K562 (cell line): ENCODE data around the gene HEPACAM. TPM values are rescaled to one million over a fixed set of nuclear protein-coding genes. Genes with fewer than 3 reads are reported as not detected.

Experiments
- BCL6 ChIP-seq: fragments of 250-450 bp; sonication (Bioruptor Pico); IDR thresholded peaks from 2 replicates; pipeline ENCODE4 v1.4.0; 2020
- CBFA2T3 ChIP-seq: fragments of 450-650 bp; IDR thresholded peaks from 2 replicates; pipeline ENCODE4 v1.6.1; 2017
- DMBX1 ChIP-seq: fragments of 250-450 bp; sonication (Bioruptor Pico); IDR thresholded peaks from 2 replicates; pipeline ENCODE4 v1.8.0; 2022; ENCODE audit warnings: inconsistent platforms, mild to moderate bottlenecking, moderate library complexity, borderline replicate concordance
- ELF1 ChIP-seq: fragments of 200-800 bp; sonication (Bioruptor generic); IDR thresholded peaks from 2 replicates; pipeline ENCODE4 v1.6.1; 2016; ENCODE audit warnings: missing genetic modification characterization, missing compliant biosample characterization
- FOXP1 ChIP-seq: sonication (generic); formaldehyde crosslinking; IDR thresholded peaks from 2 replicates; pipeline ENCODE4 v1.8.0; 2022; ENCODE audit warnings: mild to moderate bottlenecking, missing genetic modification reagents
- HDAC8 ChIP-seq: fragments of 450-650 bp; IDR thresholded peaks from 2 replicates; pipeline ENCODE4 v1.6.1; 2016; ENCODE audit warnings: mild to moderate bottlenecking, missing genetic modification characterization, moderate library complexity, missing compliant biosample characterization
- HSF4 ChIP-seq: fragments of 250-450 bp; sonication (Bioruptor Pico); IDR thresholded peaks from 2 replicates; pipeline ENCODE4 v2.1.2; 2022; ENCODE audit warnings: mild to moderate bottlenecking, moderate library complexity, borderline replicate concordance
- KDM2B ChIP-seq: fragments of 250-450 bp; sonication (Bioruptor Pico); IDR thresholded peaks from 2 replicates; pipeline ENCODE4 v1.8.0; 2021; ENCODE audit warnings: mild to moderate bottlenecking, moderate library complexity
- MBD2 ChIP-seq: sonication (generic); IDR thresholded peaks from 2 replicates; pipeline ENCODE4 v1.6.1; 2016; ENCODE audit warnings: low read depth, borderline replicate concordance
- MEF2A ChIP-seq: IDR thresholded peaks from 2 replicates; pipeline ENCODE4 v1.6.1; 2011; ENCODE audit warnings: low read depth, mild to moderate bottlenecking, low read length, moderate library complexity; ENCODE audit not compliant: control insufficient read depth
- MYC ChIP-seq, 2 experiments: fragments of 250-450 bp in 1 of 2; sonication (Bioruptor Pico) in 1 of 2; IDR thresholded peaks; 2 replicates each; pipeline versions ENCODE4 v1.5.1 to v1.6.1; 2012 to 2021; ENCODE audit warnings: low read depth in 2 of 2, borderline replicate concordance in 1 of 2, improper control_type of control experiment in 1 of 2, low read length in 1 of 2, mild to moderate bottlenecking in 1 of 2, moderate library complexity in 1 of 2
- NBN ChIP-seq: fragments of 450-650 bp; IDR thresholded peaks from 2 replicates; pipeline ENCODE4 v1.6.1; 2016; ENCODE audit warnings: low read depth, mild to moderate bottlenecking
- NFATC3 ChIP-seq: fragments of 450-650 bp; IDR thresholded peaks from 2 replicates; pipeline ENCODE4 v1.6.1; 2017; ENCODE audit warnings: mild to moderate bottlenecking
- PHF20 ChIP-seq: fragments of 450-650 bp; IDR thresholded peaks from 2 replicates; pipeline ENCODE4 v1.6.1; 2018; ENCODE audit not compliant: partially characterized antibody
- POLR2AphosphoS2 ChIP-seq: IDR thresholded peaks from 2 replicates; pipeline ENCODE4 v1.6.1; 2012; ENCODE audit warnings: low read length, improper control_type of control experiment
- POLR2H ChIP-seq: IDR thresholded peaks from 2 replicates; pipeline ENCODE4 v1.6.1; 2016; ENCODE audit warnings: missing genetic modification characterization, low read depth, mild to moderate bottlenecking, control low read depth, missing compliant biosample characterization, moderate library complexity
- RBBP5 ChIP-seq: fragments of 200-600 bp; sonication (generic); IDR thresholded peaks from 2 replicates; pipeline ENCODE4 v1.6.1; 2012; ENCODE audit warnings: borderline replicate concordance, mild to moderate bottlenecking, low read length, control low read depth, inconsistent platforms; ENCODE audit not compliant: insufficient read depth, poor library complexity, severe bottlenecking
- SIN3A ChIP-seq, 2 experiments: fragments of 150-350 bp in 1 of 2; IDR thresholded peaks; 2 replicates each; pipeline ENCODE4 v1.6.1; 2011 to 2016; ENCODE audit warnings: borderline replicate concordance in 2 of 2, low read depth in 2 of 2, low read length in 2 of 2, mild to moderate bottlenecking in 2 of 2, moderate library complexity in 2 of 2; ENCODE audit not compliant: control insufficient read depth in 1 of 2
- TAF7 ChIP-seq: fragments of 450-650 bp; IDR thresholded peaks from 2 replicates; pipeline ENCODE4 v1.6.1; 2016; ENCODE audit warnings: missing genetic modification characterization, missing compliant biosample characterization
- TRIM24 ChIP-seq, 2 experiments: fragments of 450-650 bp; IDR thresholded peaks; 2 replicates each; pipeline ENCODE4 v1.6.1; 2016
- TSHZ1 ChIP-seq: fragments of 250-450 bp; sonication (Bioruptor Pico); IDR thresholded peaks from 2 replicates; pipeline ENCODE4 v1.4.0; 2020; ENCODE audit warnings: mild to moderate bottlenecking, moderate library complexity
- ZBTB33 ChIP-seq: sonication (generic); formaldehyde crosslinking; IDR thresholded peaks from 2 replicates; pipeline ENCODE4 v1.8.1; 2023; ENCODE audit warnings: mild to moderate bottlenecking, missing genetic modification reagents
- ZNF184 ChIP-seq: sonication (generic); formaldehyde crosslinking; IDR thresholded peaks from 2 replicates; pipeline ENCODE4 v1.5.0; 2020; ENCODE audit warnings: missing genetic modification reagents
- ZNF384 ChIP-seq: IDR thresholded peaks from 2 replicates; pipeline ENCODE4 v1.6.1; 2012; ENCODE audit warnings: low read depth, low read length, improper control_type of control experiment
- polyA plus RNA-seq, 8 experiments: library from polyadenylated mRNA; depleted of rRNA in 4 of 8; stranded (reverse) in 5 of 8; unstranded in 3 of 8; fragments of >200 nt; fragmentation: Nextera tagmentation in 2 of 8; fragmentation: Illumina TruSeq in 1 of 8; extraction: Ambion mirVana in 2 of 8; extraction: Trizol in 1 of 8; gene quantifications; 2 replicates each; pipeline versions ENCODE4 v1.2.1 to v1.2.3, GENCODE V29; 2011 to 2014; ENCODE audit warnings: inconsistent platforms in 1 of 8, missing spikeins in 1 of 8
- total RNA-seq, 7 experiments: library from RNA; depleted of rRNA in 6 of 7; stranded (reverse); fragments of >200 nt in 6 of 7; fragmentation: Illumina TruSeq in 2 of 7; extraction: Trizol in 2 of 7; gene quantifications; 2 replicates each; pipeline versions ENCODE4 v1.2.1 to v1.2.3, GENCODE V29; 2011 to 2021; ENCODE audit warnings: low replicate concordance in 1 of 7

Gene HEPACAM
- total and polyA plus RNA-seq, 9 of the 15 experiments (the other 6 are each of a cell fraction or from before 2014, with no cell fraction given): not detected

- TF ChIP-seq PHF20: no peak
- TF ChIP-seq POLR2AphosphoS2: no peak
- no peak for TF ChIP-seq FOXP1 (CRISPR knock-in tag)
- TF ChIP-seq MEF2A: no peak
- no peak for TF ChIP-seq KDM2B (CRISPR knock-in tag)
- TF ChIP-seq SIN3A (IDR thresholded peaks at IDR 0.05; ENCODE audit: borderline replicate concordance in 2 of 2, control insufficient read depth in 1 of 2, low read depth in 2 of 2, low read length in 2 of 2): no peak
- 0 out of 4 replicates have a peak, but pooled peaks of 1 of the 2 experiments have one; percentile 43 for TF ChIP-seq TRIM24 (IDR thresholded peaks at IDR 0.05)
- TF ChIP-seq ZBTB33 (CRISPR knock-in tag): no peak
- TF ChIP-seq ZNF384: no peak
- TF ChIP-seq HDAC8: no peak
- no peak for TF ChIP-seq BCL6 (CRISPR knock-in tag)
- TF ChIP-seq MBD2: no peak
- no peak for TF ChIP-seq TSHZ1 (CRISPR knock-in tag)
- TF ChIP-seq TAF7 (tag): no peak
- TF ChIP-seq MYC (IDR thresholded peaks at IDR 0.05; ENCODE audit: low read depth, low read length): 0 out of 2 replicates have a peak, but pooled peaks have one; percentile 43
- no peak for TF ChIP-seq MYC (CRISPR knock-in tag; IDR thresholded peaks at IDR 0.05; ENCODE audit: borderline replicate concordance, low read depth)
- no peak for TF ChIP-seq NFATC3
- no peak for TF ChIP-seq RBBP5
- no peak for TF ChIP-seq POLR2H (tag)
- TF ChIP-seq ZNF184 (CRISPR knock-in tag): no peak
- TF ChIP-seq HSF4 (CRISPR knock-in tag): no peak
- TF ChIP-seq ELF1: no peak
- TF ChIP-seq NBN: peak; percentile 76; the same call in 1 of the 2 replicates
- no peak for TF ChIP-seq DMBX1 (CRISPR knock-in tag)
- no peak for TF ChIP-seq CBFA2T3
Observed at GRCh38 chr11:124875943-124876817, 59.7 kb downstream of the HEPACAM start (continued).
